ENCODE measurements around the gene BLVRA.
"Not testable (repeated sequence)": the region's sequence is repeated elsewhere in the genome, so short reads cannot be mapped to it uniquely, and the experiment has no call there.

The BLVRA gene

GRCh38 chr7:43808410-43808809 is 49.9 kb downstream of the BLVRA start:
- no peak for DNase-seq (ENCODE audit: low read depth)

- DNase-seq (ENCODE audit: low read depth): not testable (repeated sequence)
These were observed 51.9 kb downstream of the BLVRA start for GRCh38 chr7:43810195-43810941.

GRCh38 chr7:43815373-43815772 is 56.9 kb downstream of the BLVRA start:
- no peak for DNase-seq (ENCODE audit: low read depth)

DNA sequence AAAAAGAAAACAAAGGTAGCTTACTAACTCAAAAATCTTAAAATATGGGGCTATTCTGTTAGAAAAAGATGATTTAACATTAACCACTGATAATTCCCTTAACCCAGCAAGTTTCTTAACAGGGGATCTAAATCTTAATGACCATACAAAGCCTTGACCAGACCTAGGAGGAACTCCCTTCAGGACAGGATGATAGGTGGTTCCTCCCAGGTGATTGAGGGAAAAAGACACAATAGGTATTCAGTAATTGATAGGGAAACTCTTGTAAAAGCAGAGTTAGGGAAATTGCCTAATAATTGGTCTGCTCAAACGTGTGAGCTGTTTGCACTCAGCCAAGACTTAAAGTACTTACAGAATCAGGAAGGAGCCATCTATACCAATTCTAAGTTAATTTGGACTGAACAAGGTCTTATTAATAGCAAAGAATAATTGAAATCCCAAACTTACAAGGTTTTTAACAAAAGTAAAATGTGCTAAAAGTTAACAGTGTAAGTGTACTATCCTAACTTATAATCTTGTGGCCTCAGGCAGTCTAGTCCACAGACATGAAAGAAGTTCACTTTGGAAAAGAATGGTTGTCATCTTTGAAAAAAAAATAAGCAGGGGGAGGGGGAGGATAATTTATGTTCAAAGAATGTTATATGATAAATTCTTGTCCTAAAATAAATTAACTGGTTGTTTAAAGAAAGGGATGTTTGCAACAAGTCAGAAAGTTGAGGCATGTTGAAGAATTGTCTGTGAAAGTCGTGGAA is 57.7 kb downstream of the BLVRA start:
- not testable (repeated sequence) for DNase-seq (ENCODE audit: low read depth)

GRCh38 chr7:43823425-43823824 is 64.9 kb downstream of the BLVRA start:
- not testable (repeated sequence) for DNase-seq (ENCODE audit: low read depth)

GRCh38 chr7:43823941-43824340 is 65.5 kb downstream of the BLVRA start:
- DNase-seq (ENCODE audit: low read depth): no peak

- not testable (repeated sequence) for DNase-seq (ENCODE audit: low read depth)
These were observed 66.0 kb downstream of the BLVRA start for GRCh38 chr7:43824513-43824912.

- DNase-seq (ENCODE audit: low read depth): no peak
These were observed 66.5 kb downstream of the BLVRA start for GRCh38 chr7:43824963-43825362.

DNA sequence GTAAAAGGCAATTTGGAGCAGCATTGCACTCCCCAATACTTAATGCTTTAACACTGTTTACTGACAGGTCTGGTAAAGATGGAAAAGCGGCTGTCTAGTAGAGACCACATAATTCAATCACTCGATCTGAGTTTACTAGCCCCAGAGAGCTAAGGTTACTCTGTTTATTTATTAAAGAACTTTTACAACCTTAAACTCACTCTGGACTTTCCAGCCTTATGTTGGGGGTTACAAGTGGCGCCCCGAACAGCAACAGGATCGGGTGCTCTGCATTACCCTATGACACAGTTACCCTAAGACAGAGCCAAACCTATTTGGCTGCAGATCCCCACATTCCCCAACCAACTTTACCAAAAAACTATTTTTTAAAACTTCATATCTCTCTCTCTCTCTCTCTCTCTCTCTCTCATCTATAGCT is 66.9 kb downstream of the BLVRA start:
- no peak for DNase-seq (ENCODE audit: low read depth)

DNA sequence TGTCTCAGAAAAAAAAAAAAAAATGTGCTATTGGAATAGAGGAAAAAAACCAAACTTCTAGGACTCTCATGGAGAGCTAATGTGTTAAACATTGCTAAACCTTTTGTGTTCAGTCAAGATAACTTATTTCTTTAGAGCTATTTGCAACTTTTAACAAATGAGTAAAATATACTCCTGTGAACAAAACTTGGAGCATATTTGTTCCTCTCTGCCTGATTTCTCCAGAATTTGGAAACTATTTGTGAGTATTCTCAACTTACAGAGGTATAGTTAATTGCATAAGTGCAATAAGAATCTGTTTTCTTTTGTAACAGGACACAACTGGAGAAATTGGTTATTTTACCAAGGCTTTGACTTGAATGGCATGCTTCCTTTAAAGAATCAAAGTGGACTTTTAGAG is 72.4 kb downstream of the BLVRA start:
- DNase-seq (ENCODE audit: low read depth): not testable (repeated sequence)

- DNase-seq (ENCODE audit: low read depth): no peak
These were observed 76.2 kb downstream of the BLVRA start for GRCh38 chr7:43834463-43835251.

- no peak for DNase-seq (ENCODE audit: low read depth)
These were observed 79.8 kb downstream of the BLVRA start for GRCh38 chr7:43838201-43838658.

- no peak for DNase-seq (ENCODE audit: low read depth)
These were observed 84.8 kb downstream of the BLVRA start for GRCh38 chr7:43843296-43843695.

GRCh38 chr7:43844257-43844656 is 85.8 kb downstream of the BLVRA start:
- DNase-seq (ENCODE audit: low read depth): no peak

- no peak for DNase-seq (ENCODE audit: low read depth)
These were observed 86.2 kb downstream of the BLVRA start for GRCh38 chr7:43844662-43845061.

- DNase-seq (ENCODE audit: low read depth): no peak
These were observed 89.0 kb downstream of the BLVRA start for GRCh38 chr7:43847496-43847895.

DNA sequence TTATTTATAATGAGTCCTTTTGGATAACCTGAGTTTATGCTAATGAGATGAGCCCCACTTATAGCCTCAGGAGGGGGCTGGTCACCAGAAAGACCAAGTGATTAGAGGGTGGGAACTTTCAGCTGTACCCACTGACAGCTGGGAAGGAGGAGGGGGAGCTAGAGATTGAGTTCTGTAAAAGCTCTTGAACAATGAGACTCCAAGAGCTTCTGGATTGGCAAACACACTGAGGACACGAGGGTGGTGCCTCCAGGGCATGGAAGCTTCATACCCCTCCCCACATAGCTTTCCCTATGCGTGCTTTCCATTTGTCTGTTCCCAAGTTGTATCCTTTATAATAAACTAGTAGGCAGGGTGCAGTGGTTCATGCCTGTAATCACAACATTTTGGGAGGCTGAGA is 90.6 kb downstream of the BLVRA start:
- no peak for DNase-seq (ENCODE audit: low read depth)

- no peak for DNase-seq (ENCODE audit: low read depth)
These were observed 92.1 kb downstream of the BLVRA start for GRCh38 chr7:43850348-43851116.

DNA sequence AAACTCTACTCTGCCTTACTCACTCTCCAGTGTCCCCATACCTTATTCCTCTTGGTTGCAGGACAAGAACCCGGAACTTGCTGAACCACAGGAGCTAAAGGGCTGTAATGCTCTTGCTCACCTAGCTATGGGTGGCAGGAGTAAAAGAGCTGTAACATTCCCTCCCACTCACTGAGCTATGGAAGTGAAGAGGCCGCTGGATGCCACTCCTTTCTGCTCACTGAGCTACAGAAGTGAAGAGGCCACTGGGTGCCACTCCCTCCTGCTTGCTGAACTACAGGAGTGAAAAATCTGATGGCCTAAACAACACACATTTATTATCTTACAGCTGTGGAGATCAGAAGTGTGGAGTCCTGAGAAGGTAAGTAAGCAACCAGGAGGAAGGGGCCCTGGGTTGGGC is 93.3 kb downstream of the BLVRA start:
- no peak for DNase-seq (ENCODE audit: low read depth)

DNA sequence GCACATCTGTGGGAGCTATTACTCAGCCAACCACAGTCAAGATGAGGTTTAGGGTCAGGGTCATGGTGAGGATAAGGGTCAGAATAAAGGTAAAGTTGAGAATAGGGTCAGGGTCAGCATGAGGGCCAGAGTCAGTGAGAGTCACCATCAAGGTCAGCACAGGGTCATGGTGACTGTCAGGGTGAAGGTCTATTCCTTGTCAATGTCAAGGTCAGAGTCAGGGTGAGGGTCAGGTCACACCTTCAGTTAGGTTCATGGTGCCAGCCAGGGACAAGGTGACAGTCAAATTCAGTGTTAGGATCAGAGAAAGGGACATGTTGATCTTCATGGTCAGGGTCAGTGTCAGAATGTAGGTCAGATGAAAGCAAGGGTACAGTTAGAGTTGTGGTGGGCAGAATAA is 96.7 kb downstream of the BLVRA start:
- no peak for DNase-seq (ENCODE audit: low read depth)

- no peak for DNase-seq (ENCODE audit: low read depth)
These were observed 97.8 kb downstream of the BLVRA start for GRCh38 chr7:43856316-43856715.

Measured in stromal cell of bone marrow (primary cell).